Smooth muscle cell (in vitro differentiated cells): ENCODE data around the gene BBOF1. TPM values are rescaled to one million over a fixed set of nuclear protein-coding genes. Genes with fewer than 3 reads are reported as not detected.

ENCODE experiments used
- DNase-seq: peaks from one replicate; lab custom pipeline; 2025; ENCODE audit not compliant: unreplicated experiment; lab: John Stamatoyannopoulos, UW
- H2AFZ ChIP-seq: fragments of 200-600 bp; sonication (generic); 2 replicates; pipeline ENCODE4 v1.6.0; 2016; ENCODE audit warnings: antibody characterized with exemption, low read depth, mild to moderate bottlenecking
- H3F3A ChIP-seq: fragments of 200-600 bp; sonication (generic); 2 replicates; pipeline ENCODE4 v1.6.0; 2017; ENCODE audit warnings: antibody characterized with exemption, low read depth
- H3K27ac ChIP-seq: fragments of 200-600 bp; sonication (generic); 2 replicates; pipeline ENCODE4 v1.5.1; 2016; ENCODE audit warnings: low read depth, mild to moderate bottlenecking
- H3K27me3 ChIP-seq: fragments of 200-600 bp; sonication (generic); 2 replicates; pipeline ENCODE4 v1.6.1; 2016; ENCODE audit warnings: low read depth, mild to moderate bottlenecking
- H3K36me3 ChIP-seq: fragments of 200-600 bp; sonication (generic); 2 replicates; pipeline ENCODE4 v1.5.1; 2016; ENCODE audit warnings: low read depth
- H3K4me1 ChIP-seq: fragments of 200-600 bp; sonication (generic); 2 replicates; pipeline ENCODE4 v1.5.1; 2016; ENCODE audit warnings: low read depth
- H3K4me2 ChIP-seq: fragments of 200-600 bp; sonication (generic); 2 replicates; pipeline ENCODE4 v1.6.0; 2016; ENCODE audit warnings: mild to moderate bottlenecking
- H3K4me3 ChIP-seq: fragments of 200-600 bp; sonication (generic); 2 replicates; pipeline ENCODE4 v1.5.1; 2016; ENCODE audit warnings: mild to moderate bottlenecking
- H3K79me2 ChIP-seq: fragments of 200-600 bp; sonication (generic); 2 replicates; pipeline ENCODE4 v1.6.0; 2016; ENCODE audit warnings: low read depth, mild to moderate bottlenecking
- H3K9ac ChIP-seq: fragments of 200-600 bp; sonication (generic); 2 replicates; pipeline ENCODE4 v1.6.0; 2016; ENCODE audit warnings: low read depth
- H3K9me3 ChIP-seq: fragments of 200-600 bp; sonication (generic); replicated peaks from 2 replicates; pipeline ENCODE4 v1.5.1; 2016; ENCODE audit warnings: low read depth
- H4K20me1 ChIP-seq: fragments of 200-600 bp; sonication (generic); 2 replicates; pipeline ENCODE4 v1.6.0; 2016; ENCODE audit warnings: low read depth
- CTCF ChIP-seq: fragments of 200-600 bp; sonication (generic); IDR thresholded peaks from 2 replicates; pipeline ENCODE4 v1.5.1; 2017; ENCODE audit warnings: borderline replicate concordance, mild to moderate bottlenecking, antibody characterized with exemption; ENCODE audit not compliant: insufficient read depth, poor library complexity, severe bottlenecking
- WGBS: methylation state at CpG from one replicate; pipeline ENCODE4 v1.1.7; 2016; ENCODE audit warnings: low lambda C conversion rate; 5-methylcytosine and 5-hydroxymethylcytosine counted together
- polyA plus RNA-seq: library from polyadenylated mRNA; unstranded; fragments of >200 nt; fragmentation: Nextera tagmentation; extraction: Ambion mirVana; gene quantifications from 2 replicates; pipeline ENCODE4 v1.2.1, GENCODE V29; 2016
- total RNA-seq: library from RNA; depleted of rRNA; stranded (reverse); fragments of >200 nt; gene quantifications from 2 replicates; pipeline ENCODE4 v1.2.3, GENCODE V29; 2014

The BBOF1 gene
- total and polyA plus RNA-seq, 2 experiments from 2014 or later, result 6.4 to 6.5 TPM

DNA sequence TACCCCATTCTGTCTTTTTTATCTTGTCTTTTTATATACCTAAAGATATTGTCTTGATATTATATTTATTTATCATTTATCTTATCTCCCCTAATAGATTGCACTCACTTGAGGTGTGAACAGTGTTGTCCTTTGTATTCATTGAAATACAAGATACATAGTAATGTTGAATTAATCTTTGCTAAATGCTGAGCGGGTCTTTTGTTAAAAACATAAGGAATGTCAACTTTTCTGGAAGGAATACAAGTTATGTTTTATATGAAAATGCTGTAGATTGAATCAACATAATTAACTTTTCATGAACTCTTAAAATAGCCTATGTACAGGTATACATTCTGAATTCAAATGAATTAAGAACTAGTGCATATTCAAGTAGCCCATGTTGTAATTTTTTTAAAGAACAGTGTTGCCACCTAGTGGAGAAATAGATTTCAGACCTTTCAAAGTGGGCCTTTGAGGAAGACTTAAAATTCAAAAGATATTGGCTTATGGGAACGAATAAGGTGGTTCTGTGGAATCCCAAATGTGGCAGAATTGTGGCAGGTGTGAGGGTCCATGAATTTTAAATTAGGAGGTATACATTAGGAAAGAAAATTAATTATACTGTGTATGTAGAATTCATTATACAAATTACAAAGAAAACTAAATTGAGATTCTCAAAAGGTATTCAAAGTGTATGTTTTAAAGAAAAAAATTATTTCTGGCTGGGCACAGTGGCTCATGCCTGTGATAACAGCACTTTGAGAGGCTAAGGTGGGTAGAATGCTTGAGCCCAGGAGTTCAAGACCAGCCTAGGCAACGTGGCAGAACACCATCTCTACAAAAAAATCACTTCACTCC is 19.1 kb downstream of the BBOF1 start:
- no peaks in the 10 kb centered on the region for H4K20me1 ChIP-seq
- no peak overlapping the region for H3K27ac ChIP-seq
- TF ChIP-seq CTCF, result peak; percentile 72
- H3F3A ChIP-seq, result no peaks in the 10 kb centered on the region
- no peak overlapping the region for H3K4me2 ChIP-seq
- H3K36me3 ChIP-seq, result no peaks in the 10 kb centered on the region
- H2AFZ ChIP-seq, result no peak overlapping the region
- DNase-seq, result no peak
- H3K27me3 ChIP-seq, result no peaks in the 10 kb centered on the region
- H3K9ac ChIP-seq, result no peak overlapping the region
- no peak overlapping the region for H3K4me3 ChIP-seq
- H3K9me3 ChIP-seq, result no peaks in the 10 kb centered on the region
- 80% methylated on average over 3 of the region's 3 CpGs for WGBS
- H3K79me2 ChIP-seq, result no peaks in the 10 kb centered on the region
- H3K4me1 ChIP-seq, result no peaks in the 10 kb centered on the region

GRCh38 chr14:74042296-74042695 is 23.1 kb downstream of the BBOF1 start:
- no peaks in the 10 kb centered on the region for H3K9me3 ChIP-seq
- H3K79me2 ChIP-seq, result no peaks in the 10 kb centered on the region
- no peaks in the 10 kb centered on the region for H3F3A ChIP-seq
- no peak overlapping the region for H2AFZ ChIP-seq
- no peak overlapping the region for H3K4me2 ChIP-seq
- H3K27ac ChIP-seq, result no peak overlapping the region
- TF ChIP-seq CTCF, result no peak
- no peaks in the 10 kb centered on the region for H3K36me3 ChIP-seq
- no peaks in the 10 kb centered on the region for H3K4me1 ChIP-seq
- 47% methylated on average over 2 of the region's 2 CpGs for WGBS
- H4K20me1 ChIP-seq, result no peaks in the 10 kb centered on the region
- no peaks in the 10 kb centered on the region for H3K27me3 ChIP-seq
- DNase-seq, result no peak
- H3K4me3 ChIP-seq, result no peak overlapping the region
- no peak overlapping the region for H3K9ac ChIP-seq

DNA sequence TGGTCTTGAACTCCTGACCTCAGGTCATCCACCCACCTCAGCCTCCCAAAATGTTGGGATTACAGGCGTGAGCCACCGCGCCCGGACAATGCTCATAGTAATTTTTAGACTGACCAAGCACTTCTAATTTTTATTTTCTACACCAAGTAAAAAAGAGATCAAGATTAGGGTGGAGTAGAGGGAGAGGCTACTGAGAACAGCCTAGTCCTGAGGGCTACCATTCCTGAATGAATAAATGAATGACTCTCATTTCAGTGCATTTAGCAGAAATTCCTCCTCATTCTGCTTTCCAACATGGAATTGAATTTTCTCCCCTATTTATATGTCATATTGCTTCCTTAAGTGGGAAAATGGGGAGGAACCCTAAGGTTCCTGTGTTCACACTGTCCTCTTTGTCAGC is 26.4 kb downstream of the BBOF1 start:
- Histone ChIP-seq H3F3A (no peaks in the 10 kb centered on the region), H3K9me3 (no peaks in the 10 kb centered on the region), H3K4me1 (no peaks in the 10 kb centered on the region), H3K27ac (no peak overlapping the region), H3K36me3 (no peaks in the 10 kb centered on the region), H3K79me2 (no peaks in the 10 kb centered on the region), H3K4me2 (no peak overlapping the region), H3K27me3 (no peaks in the 10 kb centered on the region), H3K9ac (no peak overlapping the region), H2AFZ (no peak overlapping the region), H3K4me3 (no peak overlapping the region), H4K20me1 (no peaks in the 10 kb centered on the region)
- DNase-seq, result no peak
- TF ChIP-seq CTCF, result no peak
- 100% methylated on average over 4 of the region's 4 CpGs for WGBS

DNA sequence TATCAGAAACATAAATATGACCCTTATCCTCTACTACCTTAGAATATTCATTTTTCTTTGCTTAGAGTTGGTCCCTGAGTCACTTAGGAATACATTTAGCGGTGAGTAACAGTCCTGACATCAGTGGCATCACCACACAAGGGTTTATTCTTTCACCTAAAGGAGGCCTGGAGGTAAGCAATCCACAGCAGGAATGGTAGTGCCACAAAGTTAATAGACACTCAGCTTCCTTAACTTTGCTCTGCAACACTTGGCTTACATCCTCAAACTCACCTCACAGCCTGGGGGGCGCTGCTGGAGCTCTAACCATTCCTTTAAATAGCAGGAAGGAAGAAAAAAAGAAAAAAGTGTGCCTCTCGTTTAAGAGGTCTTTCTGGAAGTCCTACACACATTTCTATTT is 29.1 kb downstream of the BBOF1 start:
- TF ChIP-seq CTCF, result no peak
- H3K9me3 ChIP-seq, result no peaks in the 10 kb centered on the region
- H3K36me3 ChIP-seq, result no peaks in the 10 kb centered on the region
- H3K4me1 ChIP-seq, result no peaks in the 10 kb centered on the region
- no peak overlapping the region for H2AFZ ChIP-seq
- no peaks in the 10 kb centered on the region for H4K20me1 ChIP-seq
- H3K79me2 ChIP-seq, result no peaks in the 10 kb centered on the region
- H3K27me3 ChIP-seq, result no peaks in the 10 kb centered on the region
- no peak overlapping the region for H3K9ac ChIP-seq
- H3K27ac ChIP-seq, result no peak overlapping the region
- WGBS, result 40% methylated on average over 3 of the region's 3 CpGs
- no peak overlapping the region for H3K4me2 ChIP-seq
- no peak overlapping the region for H3K4me3 ChIP-seq
- no peak for DNase-seq
- no peaks in the 10 kb centered on the region for H3F3A ChIP-seq
